Esophagus muscularis mucosa (tissue), 2 donors: ENCODE measurements around the gene MATK.

ENCODE experiments used
- POLR2A ChIP-seq: fragments of 450-650 bp; IDR thresholded peaks from one replicate; pipeline ENCODE4 v1.6.1; 2017; ENCODE audit warnings: antibody characterized with exemption, moderate library complexity, mild to moderate bottlenecking, low read depth
- POLR2AphosphoS5 ChIP-seq, 2 donors: sonication (generic); formaldehyde crosslinking; IDR thresholded peaks; one replicate each; pipeline ENCODE4 v1.6.1; 2017; ENCODE audit warnings: antibody characterized with exemption in 2 of 2

GRCh38 chr19:3825286-3825956 lies 39.2 kb upstream of the MATK start:
- TF ChIP-seq POLR2A (no peak), POLR2AphosphoS5 (IDR thresholded peaks at IDR 0.05) (no peak)
